GM21529 (cell line): ENCODE data around the gene ONECUT2.
"Not testable (repeated sequence)": the region's sequence is repeated elsewhere in the genome, so short reads cannot be mapped to it uniquely, and the experiment has no call there.

Experiments
- ATAC-seq: cut with Tn5 transposase; IDR thresholded peaks from one replicate; pipeline ENCODE4 v1.9.1; 2021; ENCODE audit not compliant: unreplicated experiment

ONECUT2 gene

GRCh38 chr18:57445488-57446319, 10.5 kb downstream of the ONECUT2 start:
- no peak for ATAC-seq

- ATAC-seq: no peak
Measured at GRCh38 chr18:57446322-57446721, 11.1 kb downstream of the ONECUT2 start.

DNA sequence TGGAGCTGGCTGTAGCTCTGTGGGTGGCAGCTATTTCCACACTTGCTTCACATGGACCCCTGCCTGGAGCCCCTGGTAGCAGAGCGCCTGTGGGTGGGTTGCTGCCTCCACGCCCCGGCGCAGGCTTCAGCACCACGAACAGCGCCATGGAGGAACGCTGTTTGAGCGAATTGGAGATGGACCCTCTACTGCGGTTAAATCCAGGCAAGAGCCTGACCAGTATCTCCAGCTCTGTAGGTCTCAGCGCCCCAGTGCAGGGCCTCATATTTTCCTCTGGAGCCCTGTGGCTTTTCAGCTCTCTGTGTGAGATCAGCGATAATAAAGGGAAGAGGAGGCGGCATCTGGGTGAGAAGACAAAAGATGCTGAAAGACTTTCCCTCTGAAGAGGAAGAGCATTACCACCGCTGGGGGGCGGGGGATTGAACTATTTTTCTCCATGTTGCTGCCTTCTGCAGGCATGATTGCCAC, 12.0 kb downstream of the ONECUT2 start:
- ATAC-seq: no peak

DNA sequence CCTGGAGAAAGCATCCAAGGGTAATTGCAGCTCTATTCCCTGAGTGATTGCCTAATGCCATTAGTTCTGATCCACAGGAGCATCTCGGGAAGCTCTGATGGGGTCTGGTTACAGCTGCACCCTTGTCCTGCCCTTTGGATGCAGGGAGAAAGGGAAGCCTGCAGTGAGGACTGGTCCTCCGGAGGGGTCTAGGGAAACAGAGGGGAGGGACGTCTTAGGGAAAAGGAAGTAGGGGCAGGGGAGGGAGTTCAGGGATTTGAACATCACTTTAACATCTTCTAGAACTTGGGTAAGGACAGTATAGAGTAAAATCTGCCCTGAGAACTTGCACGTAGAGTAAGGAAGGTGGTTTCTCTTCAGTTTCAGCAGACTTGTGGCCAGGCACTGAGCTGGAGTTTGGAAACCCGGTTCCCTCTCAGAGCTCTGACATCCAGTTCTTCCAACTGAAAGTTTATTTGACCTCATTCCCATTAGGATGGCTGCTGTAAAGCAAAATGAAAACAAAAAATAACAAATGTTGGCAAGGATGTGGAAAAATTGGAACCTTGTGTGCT, 20.5 kb downstream of the ONECUT2 start:
- no peak for ATAC-seq

DNA sequence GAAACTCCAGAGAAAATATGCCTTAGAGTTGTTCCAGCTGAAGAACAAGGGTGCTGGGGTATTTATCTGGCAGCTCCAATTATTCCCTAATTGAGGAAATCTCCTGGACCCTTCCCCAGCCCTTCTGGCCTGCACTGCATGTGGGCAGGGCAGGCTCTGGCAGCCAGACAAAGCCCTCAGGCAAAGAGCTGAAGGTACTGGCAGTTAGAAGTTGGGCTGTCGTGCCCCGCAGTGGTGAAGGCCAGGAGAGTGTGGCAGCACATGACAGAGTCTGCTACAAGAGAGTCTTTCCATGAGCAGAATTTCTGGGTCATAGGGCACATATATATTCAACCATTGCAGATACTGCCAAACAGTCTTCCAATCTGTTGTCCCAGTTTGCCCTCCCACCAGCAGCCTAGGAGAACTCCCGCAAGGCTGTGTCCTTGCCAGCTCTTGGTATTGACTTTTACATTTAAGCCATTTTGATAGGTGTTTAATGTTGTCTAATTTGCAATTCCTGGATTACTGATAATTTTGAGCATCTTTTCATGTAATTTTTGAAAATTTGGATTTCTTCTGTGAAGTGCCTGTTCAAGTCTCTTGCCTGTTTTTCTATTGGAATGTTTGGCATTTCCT, 26.6 kb downstream of the ONECUT2 start:
- no peak for ATAC-seq

DNA sequence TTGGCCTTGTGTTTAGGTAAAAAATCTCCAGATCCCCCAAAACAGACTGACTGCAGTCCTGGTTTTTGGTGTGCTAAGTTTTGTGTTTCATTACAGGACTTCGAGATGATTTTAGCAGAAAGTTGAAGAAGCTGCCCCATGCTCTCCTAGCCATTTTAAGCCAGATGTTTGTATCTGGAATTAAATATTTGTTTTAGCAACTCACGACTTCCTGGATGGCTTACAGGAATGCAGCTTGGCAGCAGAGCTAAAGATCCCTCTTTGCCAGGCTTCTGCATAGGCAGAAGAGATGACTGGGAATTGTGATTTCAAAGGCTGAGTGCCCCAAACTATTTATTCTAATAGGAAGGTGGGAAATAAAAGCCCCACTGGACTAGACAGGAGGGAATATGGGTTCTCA, 31.1 kb downstream of the ONECUT2 start:
- no peak for ATAC-seq

GRCh38 chr18:57466745-57467409, 31.7 kb downstream of the ONECUT2 start:
- no peak for ATAC-seq

DNA sequence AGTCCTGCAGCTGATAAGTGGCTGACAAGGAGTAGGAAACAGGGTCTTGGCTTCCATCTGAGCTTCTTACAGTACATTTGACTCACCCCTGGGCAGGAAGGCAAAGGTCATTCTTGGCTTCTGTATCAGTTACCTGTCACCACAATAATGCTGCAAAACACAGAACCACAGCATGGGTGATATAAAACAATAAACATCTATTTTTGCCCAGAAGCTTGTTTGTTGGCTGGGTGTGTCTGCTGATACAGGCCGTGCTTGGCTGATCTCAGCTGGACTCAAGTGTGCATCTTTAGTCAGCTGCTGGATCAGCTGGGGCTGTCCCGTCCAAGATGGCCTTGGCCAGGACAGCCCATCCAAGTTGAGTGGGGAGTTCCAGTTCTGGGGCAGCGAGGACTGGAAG, 34.7 kb downstream of the ONECUT2 start:
- no peak for ATAC-seq

DNA sequence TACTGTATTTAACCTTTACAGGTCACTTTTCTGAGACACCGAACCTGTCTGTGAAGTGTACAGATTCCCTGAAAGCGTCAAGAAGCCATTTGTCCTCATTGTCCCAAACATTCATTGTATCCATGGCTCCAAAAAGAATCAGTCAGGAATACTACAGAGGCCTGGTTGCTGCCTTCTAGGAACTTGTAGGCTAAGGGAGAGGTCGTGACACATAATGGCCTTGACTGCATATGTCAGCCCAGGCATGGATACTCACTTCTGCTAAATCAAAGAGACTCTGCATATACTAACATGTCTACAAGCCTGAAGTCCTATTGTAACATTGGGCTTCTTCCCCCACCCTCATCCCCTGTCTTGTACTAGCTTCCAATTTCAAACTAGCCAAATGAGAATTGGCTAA, 40.2 kb downstream of the ONECUT2 start:
- ATAC-seq: no peak

DNA sequence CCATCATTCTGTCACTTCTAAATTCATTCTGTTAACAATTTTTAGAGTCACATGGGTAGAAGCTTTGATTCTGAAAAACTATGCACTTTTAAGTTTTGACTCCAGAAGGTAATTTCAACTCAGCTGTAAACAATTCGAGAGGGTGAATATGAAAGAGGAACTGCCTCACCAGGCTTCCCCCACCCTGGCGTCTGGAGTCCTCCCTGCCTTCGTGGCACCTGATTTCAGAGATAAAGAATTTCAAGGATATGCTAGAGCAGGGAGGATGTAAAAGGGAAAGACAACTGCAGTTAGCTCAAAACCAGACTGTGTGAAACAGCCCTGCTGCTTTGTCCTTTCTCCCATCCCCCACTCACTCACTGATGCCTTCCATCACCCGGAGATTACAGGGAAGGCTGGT, 40.7 kb downstream of the ONECUT2 start:
- no peak for ATAC-seq

- ATAC-seq: no peak
Measured at GRCh38 chr18:57480733-57481132, 45.6 kb downstream of the ONECUT2 start.

DNA sequence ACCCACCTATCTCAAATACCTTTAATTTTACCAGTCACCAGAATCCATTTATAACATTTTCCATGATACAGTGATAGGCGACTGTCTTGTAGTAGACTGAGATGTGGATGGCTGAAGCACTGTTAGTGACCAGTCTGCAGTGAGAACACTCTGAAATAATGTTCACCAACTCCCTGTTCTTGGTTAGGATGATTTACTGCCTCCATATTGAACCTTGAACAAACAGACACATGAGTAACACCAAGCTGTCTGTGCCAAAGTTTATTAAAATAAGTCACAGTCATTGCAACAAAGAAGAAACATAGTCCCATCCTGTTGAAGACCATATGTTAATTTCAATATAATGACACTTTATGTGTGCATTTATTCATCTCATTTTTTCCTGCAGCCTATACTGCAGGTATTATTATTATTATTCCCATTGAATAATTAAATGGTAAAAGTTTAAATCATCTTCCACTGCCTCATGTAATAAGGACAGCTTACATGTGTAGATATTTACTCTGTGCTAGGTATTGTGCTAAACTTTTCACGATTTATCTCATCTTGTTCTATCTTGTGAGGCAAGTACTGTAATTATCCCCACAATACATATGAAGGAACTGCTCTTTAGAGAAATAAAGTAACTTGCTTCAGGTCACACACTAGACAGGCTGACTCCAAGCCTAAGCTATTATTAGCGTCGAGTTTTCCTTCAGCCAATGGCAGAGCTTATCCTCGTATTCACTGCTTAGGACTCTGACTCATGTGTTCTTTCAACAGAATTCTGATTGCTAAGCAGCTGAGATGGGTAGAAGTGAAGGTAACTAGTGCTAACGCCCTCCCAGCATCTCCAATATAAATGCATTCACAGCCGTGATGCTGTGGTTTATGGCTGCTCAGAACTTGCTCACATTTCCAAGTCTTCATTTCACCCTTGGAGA, 62.5 kb downstream of the ONECUT2 start:
- no peak for ATAC-seq

- ATAC-seq: no peak
Measured at GRCh38 chr18:57498682-57499256, 63.6 kb downstream of the ONECUT2 start.

DNA sequence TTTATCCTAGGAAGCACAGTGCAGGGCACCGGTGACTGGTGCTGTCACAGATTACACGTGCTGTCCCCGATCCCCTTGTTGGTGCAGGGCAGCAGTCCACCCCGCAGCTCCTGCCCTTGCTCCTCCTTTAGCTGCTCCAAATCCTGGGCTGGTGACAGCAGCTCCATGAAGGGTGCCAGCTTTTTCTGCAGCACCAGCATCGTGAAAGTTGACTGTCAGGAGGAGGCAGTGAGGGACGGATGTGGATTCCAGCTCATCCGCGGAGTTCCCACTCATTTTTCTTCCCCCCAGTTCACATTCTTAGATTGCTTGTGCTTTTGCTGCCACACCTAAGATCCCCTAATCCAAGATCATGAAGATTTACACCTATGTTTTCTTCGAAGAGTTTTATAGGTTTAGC, 67.5 kb downstream of the ONECUT2 start:
- no peak for ATAC-seq

DNA sequence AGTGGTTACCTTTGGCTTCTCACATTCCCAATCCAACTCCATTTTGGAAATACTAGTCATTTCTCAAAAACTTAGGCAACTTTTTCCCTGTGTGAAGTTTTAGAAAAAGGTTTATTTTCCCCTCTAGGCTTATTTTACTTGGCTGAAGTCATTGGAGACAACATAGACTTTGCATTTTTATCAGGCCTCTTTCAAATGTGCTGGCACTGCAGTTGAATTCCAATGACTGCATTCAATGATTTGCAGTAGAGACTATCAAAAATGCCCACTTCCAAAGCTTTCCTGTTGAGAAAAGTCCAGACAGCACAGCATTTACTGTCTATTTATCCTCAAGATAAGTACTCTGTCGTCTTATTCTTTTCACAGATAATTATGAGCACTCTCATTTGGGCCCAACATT, 70.1 kb downstream of the ONECUT2 start:
- ATAC-seq: no peak

GRCh38 chr18:57516056-57516455, 80.9 kb downstream of the ONECUT2 start:
- no peak for ATAC-seq

- no peak for ATAC-seq
Measured at GRCh38 chr18:57518533-57518932, 83.4 kb downstream of the ONECUT2 start.

GRCh38 chr18:57519668-57520424, 84.7 kb downstream of the ONECUT2 start:
- no peak for ATAC-seq

GRCh38 chr18:57522348-57522747, 87.2 kb downstream of the ONECUT2 start:
- ATAC-seq: not testable (repeated sequence)
